K562 (cell line): ENCODE results near the gene C22orf39. TPM values are rescaled to one million over a fixed set of nuclear protein-coding genes. Genes with fewer than 3 reads are reported as not detected.

Source experiments
- BACH1 ChIP-seq: fragments of 200-800 bp; sonication (Bioruptor generic); IDR thresholded peaks from 2 replicates; pipeline ENCODE4 v1.6.1; 2016; ENCODE audit warnings: missing genetic modification characterization, missing compliant biosample characterization
- TCF7 ChIP-seq: sonication (generic); IDR thresholded peaks from 2 replicates; pipeline ENCODE4 v1.6.1; 2016; ENCODE audit warnings: antibody characterized with exemption, borderline replicate concordance
- TEAD2 ChIP-seq: fragments of 450-650 bp; IDR thresholded peaks from 2 replicates; pipeline ENCODE4 v1.6.1; 2016; ENCODE audit warnings: missing genetic modification characterization, control low read depth, missing compliant biosample characterization
- XRCC3 ChIP-seq: fragments of 450-650 bp; IDR thresholded peaks from 2 replicates; pipeline ENCODE4 v1.6.1; 2017; ENCODE audit warnings: mild to moderate bottlenecking, moderate library complexity
- XRCC5 ChIP-seq: fragments of 200-400 bp; formaldehyde crosslinking; IDR thresholded peaks from 2 replicates; pipeline ENCODE4 v1.6.1; 2017; ENCODE audit warnings: low read depth, mild to moderate bottlenecking, low read length
- ZNF12 ChIP-seq: sonication (generic); formaldehyde crosslinking; IDR thresholded peaks from 2 replicates; pipeline ENCODE4 v1.4.0; 2020; ENCODE audit warnings: mild to moderate bottlenecking, missing genetic modification reagents
- ZNF253 ChIP-seq: fragments of 250-450 bp; sonication (Bioruptor Pico); conservative IDR thresholded peaks from 2 replicates; pipeline ENCODE4 v1.6.1; 2021; ENCODE audit warnings: mild to moderate bottlenecking
- polyA plus RNA-seq, 8 experiments: library from polyadenylated mRNA; depleted of rRNA in 4 of 8; stranded (reverse) in 5 of 8; unstranded in 3 of 8; fragments of >200 nt; fragmentation: Nextera tagmentation in 2 of 8; fragmentation: Illumina TruSeq in 1 of 8; extraction: Ambion mirVana in 2 of 8; extraction: Trizol in 1 of 8; gene quantifications; 2 replicates each; pipeline versions ENCODE4 v1.2.1 to v1.2.3, GENCODE V29; 2011 to 2014; ENCODE audit warnings: inconsistent platforms in 1 of 8, missing spikeins in 1 of 8
- total RNA-seq, 7 experiments: library from RNA; depleted of rRNA in 6 of 7; stranded (reverse); fragments of >200 nt in 6 of 7; fragmentation: Illumina TruSeq in 2 of 7; extraction: Trizol in 2 of 7; gene quantifications; 2 replicates each; pipeline versions ENCODE4 v1.2.1 to v1.2.3, GENCODE V29; 2011 to 2021; ENCODE audit warnings: low replicate concordance in 1 of 7
- TF ChIP-seq, protein P1 (sequence below): fragments of 450-650 bp; IDR thresholded peaks from 2 replicates; pipeline ENCODE4 v1.6.1; 2018; ENCODE audit not compliant: partially characterized antibody
- TF ChIP-seq, protein P2 (sequence below), 2 experiments: fragments of 150-350 bp in 1 of 2; IDR thresholded peaks; 2 replicates each; pipeline ENCODE4 v1.6.1; 2012 to 2016; ENCODE audit warnings: low read depth in 2 of 2, low read length in 2 of 2, mild to moderate bottlenecking in 1 of 2, moderate library complexity in 1 of 2
- TF ChIP-seq, protein P3 (sequence below): fragments of 450-650 bp; IDR thresholded peaks from 2 replicates; pipeline ENCODE4 v1.6.1; 2016; ENCODE audit warnings: antibody characterized with exemption
- TF ChIP-seq, protein P4 (sequence below): sonication (generic); formaldehyde crosslinking; IDR thresholded peaks from 2 replicates; pipeline ENCODE4 v1.8.0; 2022; ENCODE audit warnings: missing genetic modification reagents, mild to moderate bottlenecking, borderline replicate concordance
- TF ChIP-seq, protein P5 (sequence below): fragments of 250-450 bp; sonication (Bioruptor Pico); IDR thresholded peaks from 2 replicates; pipeline ENCODE4 v1.9.0; 2021; ENCODE audit warnings: mild to moderate bottlenecking, inconsistent platforms

Gene C22orf39
- total and polyA plus RNA-seq, 9 of the 15 experiments (the other 6 are each of a cell fraction or from before 2014, with no cell fraction given): 20.4 to 139 (median 66.8) TPM

DNA sequence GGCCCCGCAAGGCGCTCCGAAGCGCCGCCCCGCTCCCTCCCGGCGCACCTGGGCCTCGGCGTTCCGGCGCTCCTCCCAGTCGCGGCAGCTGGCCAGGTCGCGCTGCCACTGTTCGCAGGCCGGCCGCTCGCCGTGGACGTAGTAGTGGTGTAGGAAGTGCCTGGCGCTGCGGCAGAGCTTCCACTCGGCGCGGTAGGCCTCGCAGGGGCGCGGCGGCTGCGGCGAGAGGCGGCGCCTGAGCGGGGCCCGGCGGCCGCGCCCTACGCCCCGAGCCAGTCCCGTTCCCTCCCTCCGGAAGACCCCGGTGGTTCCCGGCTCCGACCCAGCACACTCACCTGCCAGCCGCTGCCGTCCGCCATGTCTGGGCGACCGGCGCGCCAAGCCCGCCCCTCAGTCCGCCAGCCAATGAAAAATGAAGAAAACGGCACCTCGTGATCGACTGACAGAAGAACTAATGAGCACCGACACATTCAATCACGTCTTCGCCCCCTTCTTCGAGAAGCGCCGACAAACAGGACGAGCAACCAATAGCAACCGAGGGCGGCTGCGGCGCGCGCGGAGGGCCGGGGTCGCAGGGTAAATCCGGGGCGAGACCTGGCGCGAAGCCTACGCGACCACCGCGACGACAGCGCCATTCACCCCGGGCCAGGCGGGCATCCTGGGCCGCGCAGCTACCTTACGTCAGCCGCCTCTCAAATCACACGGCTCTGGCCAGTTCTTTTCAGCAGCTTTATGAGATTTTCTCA is at the start of gene C22orf39 (continued):
- TF ChIP-seq, protein P1, sequence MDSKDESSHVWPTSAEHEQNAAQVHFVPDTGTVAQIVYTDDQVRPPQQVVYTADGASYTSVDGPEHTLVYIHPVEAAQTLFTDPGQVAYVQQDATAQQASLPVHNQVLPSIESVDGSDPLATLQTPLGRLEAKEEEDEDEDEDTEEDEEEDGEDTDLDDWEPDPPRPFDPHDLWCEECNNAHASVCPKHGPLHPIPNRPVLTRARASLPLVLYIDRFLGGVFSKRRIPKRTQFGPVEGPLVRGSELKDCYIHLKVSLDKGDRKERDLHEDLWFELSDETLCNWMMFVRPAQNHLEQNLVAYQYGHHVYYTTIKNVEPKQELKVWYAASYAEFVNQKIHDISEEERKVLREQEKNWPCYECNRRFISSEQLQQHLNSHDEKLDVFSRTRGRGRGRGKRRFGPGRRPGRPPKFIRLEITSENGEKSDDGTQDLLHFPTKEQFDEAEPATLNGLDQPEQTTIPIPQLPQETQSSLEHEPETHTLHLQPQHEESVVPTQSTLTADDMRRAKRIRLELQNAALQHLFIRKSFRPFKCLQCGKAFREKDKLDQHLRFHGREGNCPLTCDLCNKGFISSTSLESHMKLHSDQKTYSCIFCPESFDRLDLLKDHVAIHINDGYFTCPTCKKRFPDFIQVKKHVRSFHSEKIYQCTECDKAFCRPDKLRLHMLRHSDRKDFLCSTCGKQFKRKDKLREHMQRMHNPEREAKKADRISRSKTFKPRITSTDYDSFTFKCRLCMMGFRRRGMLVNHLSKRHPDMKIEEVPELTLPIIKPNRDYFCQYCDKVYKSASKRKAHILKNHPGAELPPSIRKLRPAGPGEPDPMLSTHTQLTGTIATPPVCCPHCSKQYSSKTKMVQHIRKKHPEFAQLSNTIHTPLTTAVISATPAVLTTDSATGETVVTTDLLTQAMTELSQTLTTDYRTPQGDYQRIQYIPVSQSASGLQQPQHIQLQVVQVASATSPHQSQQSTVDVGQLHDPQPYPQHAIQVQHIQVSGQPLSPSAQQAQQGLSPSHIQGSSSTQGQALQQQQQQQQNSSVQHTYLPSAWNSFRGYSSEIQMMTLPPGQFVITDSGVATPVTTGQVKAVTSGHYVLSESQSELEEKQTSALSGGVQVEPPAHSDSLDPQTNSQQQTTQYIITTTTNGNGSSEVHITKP: peak; percentile 39
- TF ChIP-seq, protein P2, sequence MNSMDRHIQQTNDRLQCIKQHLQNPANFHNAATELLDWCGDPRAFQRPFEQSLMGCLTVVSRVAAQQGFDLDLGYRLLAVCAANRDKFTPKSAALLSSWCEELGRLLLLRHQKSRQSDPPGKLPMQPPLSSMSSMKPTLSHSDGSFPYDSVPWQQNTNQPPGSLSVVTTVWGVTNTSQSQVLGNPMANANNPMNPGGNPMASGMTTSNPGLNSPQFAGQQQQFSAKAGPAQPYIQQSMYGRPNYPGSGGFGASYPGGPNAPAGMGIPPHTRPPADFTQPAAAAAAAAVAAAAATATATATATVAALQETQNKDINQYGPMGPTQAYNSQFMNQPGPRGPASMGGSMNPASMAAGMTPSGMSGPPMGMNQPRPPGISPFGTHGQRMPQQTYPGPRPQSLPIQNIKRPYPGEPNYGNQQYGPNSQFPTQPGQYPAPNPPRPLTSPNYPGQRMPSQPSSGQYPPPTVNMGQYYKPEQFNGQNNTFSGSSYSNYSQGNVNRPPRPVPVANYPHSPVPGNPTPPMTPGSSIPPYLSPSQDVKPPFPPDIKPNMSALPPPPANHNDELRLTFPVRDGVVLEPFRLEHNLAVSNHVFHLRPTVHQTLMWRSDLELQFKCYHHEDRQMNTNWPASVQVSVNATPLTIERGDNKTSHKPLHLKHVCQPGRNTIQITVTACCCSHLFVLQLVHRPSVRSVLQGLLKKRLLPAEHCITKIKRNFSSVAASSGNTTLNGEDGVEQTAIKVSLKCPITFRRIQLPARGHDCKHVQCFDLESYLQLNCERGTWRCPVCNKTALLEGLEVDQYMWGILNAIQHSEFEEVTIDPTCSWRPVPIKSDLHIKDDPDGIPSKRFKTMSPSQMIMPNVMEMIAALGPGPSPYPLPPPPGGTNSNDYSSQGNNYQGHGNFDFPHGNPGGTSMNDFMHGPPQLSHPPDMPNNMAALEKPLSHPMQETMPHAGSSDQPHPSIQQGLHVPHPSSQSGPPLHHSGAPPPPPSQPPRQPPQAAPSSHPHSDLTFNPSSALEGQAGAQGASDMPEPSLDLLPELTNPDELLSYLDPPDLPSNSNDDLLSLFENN (IDR thresholded peaks at IDR 0.05; ENCODE audit: low read depth in 2 of 2, low read length in 2 of 2): peak in 1 of 2 experiments; percentile 44; a peak in 2 of 4 replicates
- TF ChIP-seq TCF7 (peak; percentile 63), ZNF12 (CRISPR knock-in tag) (no peak), BACH1 (no peak), TEAD2 (no peak), XRCC3 (no peak), ZNF253 (CRISPR knock-in tag) (no peak), XRCC5 (0 out of 2 replicates have a peak, but pooled peaks have one; percentile 49)
- TF ChIP-seq, protein P3, sequence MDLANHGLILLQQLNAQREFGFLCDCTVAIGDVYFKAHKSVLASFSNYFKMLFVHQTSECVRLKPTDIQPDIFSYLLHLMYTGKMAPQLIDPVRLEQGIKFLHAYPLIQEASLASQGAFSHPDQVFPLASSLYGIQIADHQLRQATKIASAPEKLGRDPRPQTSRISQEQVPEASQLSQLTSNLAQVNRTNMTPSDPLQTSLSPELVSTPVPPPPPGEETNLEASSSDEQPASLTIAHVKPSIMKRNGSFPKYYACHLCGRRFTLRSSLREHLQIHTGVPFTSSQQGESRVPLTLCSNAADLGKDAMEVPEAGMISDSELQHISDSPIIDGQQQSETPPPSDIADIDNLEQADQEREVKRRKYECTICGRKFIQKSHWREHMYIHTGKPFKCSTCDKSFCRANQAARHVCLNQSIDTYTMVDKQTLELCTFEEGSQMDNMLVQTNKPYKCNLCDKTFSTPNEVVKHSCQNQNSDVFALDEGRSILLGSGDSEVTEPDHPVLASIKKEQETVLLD: no peak
- TF ChIP-seq, protein P4, sequence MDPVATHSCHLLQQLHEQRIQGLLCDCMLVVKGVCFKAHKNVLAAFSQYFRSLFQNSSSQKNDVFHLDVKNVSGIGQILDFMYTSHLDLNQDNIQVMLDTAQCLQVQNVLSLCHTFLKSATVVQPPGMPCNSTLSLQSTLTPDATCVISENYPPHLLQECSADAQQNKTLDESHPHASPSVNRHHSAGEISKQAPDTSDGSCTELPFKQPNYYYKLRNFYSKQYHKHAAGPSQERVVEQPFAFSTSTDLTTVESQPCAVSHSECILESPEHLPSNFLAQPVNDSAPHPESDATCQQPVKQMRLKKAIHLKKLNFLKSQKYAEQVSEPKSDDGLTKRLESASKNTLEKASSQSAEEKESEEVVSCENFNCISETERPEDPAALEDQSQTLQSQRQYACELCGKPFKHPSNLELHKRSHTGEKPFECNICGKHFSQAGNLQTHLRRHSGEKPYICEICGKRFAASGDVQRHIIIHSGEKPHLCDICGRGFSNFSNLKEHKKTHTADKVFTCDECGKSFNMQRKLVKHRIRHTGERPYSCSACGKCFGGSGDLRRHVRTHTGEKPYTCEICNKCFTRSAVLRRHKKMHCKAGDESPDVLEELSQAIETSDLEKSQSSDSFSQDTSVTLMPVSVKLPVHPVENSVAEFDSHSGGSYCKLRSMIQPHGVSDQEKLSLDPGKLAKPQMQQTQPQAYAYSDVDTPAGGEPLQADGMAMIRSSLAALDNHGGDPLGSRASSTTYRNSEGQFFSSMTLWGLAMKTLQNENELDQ (CRISPR knock-in tag): no peak
- TF ChIP-seq, protein P5, sequence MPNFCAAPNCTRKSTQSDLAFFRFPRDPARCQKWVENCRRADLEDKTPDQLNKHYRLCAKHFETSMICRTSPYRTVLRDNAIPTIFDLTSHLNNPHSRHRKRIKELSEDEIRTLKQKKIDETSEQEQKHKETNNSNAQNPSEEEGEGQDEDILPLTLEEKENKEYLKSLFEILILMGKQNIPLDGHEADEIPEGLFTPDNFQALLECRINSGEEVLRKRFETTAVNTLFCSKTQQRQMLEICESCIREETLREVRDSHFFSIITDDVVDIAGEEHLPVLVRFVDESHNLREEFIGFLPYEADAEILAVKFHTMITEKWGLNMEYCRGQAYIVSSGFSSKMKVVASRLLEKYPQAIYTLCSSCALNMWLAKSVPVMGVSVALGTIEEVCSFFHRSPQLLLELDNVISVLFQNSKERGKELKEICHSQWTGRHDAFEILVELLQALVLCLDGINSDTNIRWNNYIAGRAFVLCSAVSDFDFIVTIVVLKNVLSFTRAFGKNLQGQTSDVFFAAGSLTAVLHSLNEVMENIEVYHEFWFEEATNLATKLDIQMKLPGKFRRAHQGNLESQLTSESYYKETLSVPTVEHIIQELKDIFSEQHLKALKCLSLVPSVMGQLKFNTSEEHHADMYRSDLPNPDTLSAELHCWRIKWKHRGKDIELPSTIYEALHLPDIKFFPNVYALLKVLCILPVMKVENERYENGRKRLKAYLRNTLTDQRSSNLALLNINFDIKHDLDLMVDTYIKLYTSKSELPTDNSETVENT (CRISPR knock-in tag): peak; percentile 98
